ENCODE measurements around the gene TMEM108. TPM values are rescaled to one million over a fixed set of nuclear protein-coding genes. Genes with fewer than 3 reads are reported as not detected.

The TMEM108 gene
- polyA plus RNA-seq, 1 donor from 2014 or later, result 2.1 TPM

GRCh38 chr3:133159498-133160475, 121.6 kb downstream of the TMEM108 start:
- Histone ChIP-seq H3K27me3 (ENCODE audit: insufficient read depth, low read depth, low read length) (no peaks in the 10 kb centered on the region), H3K4me3 (ENCODE audit: low read length) (no peak overlapping the region), H3K9ac (ENCODE audit: low read length) (no peak overlapping the region), H2AFZ (ENCODE audit: low read depth, low read length) (no peak overlapping the region), H3K9me3 (ENCODE audit: low read length) (no peaks in the 10 kb centered on the region), H3K36me3 (ENCODE audit: insufficient read depth, low read length) (no peaks in the 10 kb centered on the region), H4K20me1 (ENCODE audit: insufficient read depth) (no peaks in the 10 kb centered on the region), H3K79me2 (replicated peaks; ENCODE audit: insufficient read depth, low read length) (no peaks in the 10 kb centered on the region), H3K4me2 (ENCODE audit: low read length) (no peak overlapping the region), H3K27ac (ENCODE audit: low read length) (no peak overlapping the region), H3K9me2 (ENCODE audit: insufficient read depth, low read length) (no peaks in the 10 kb centered on the region), H3F3A (ENCODE audit: insufficient read depth, low read length, poor library complexity, severe bottlenecking) (no peaks in the 10 kb centered on the region)
- TF ChIP-seq MXI1 (conservative IDR thresholded peaks at IDR 0.05; ENCODE audit: poor library complexity, severe bottlenecking) (no peak), RAD21 (conservative IDR thresholded peaks at IDR 0.05) (no peak), POLR2AphosphoS5 (IDR thresholded peaks at IDR 0.05) (no peak), TAF1 (IDR thresholded peaks at IDR 0.05; ENCODE audit: low read depth) (no peak), EP300 (conservative IDR thresholded peaks at IDR 0.05; ENCODE audit: poor library complexity, severe bottlenecking) (no peak), CTCF (IDR thresholded peaks at IDR 0.05; ENCODE audit: poor library complexity, severe bottlenecking) (no peak), EZH2 (IDR thresholded peaks at IDR 0.05; ENCODE audit: borderline replicate concordance, insufficient read depth, low read length, poor library complexity, severe bottlenecking) (no peak), REST (IDR thresholded peaks at IDR 0.05; ENCODE audit: borderline replicate concordance) (no peak), SMC3 (conservative IDR thresholded peaks at IDR 0.05; ENCODE audit: poor library complexity) (no peak)

- H3K79me2 ChIP-seq (replicated peaks; ENCODE audit: insufficient read depth, low read length), result no peaks in the 10 kb centered on the region
- H3K27ac ChIP-seq (ENCODE audit: low read length), result no peak overlapping the region
- H3K9me3 ChIP-seq (ENCODE audit: low read length), result no peaks in the 10 kb centered on the region
- H3K27me3 ChIP-seq (ENCODE audit: insufficient read depth, low read depth, low read length), result no peaks in the 10 kb centered on the region
- no peak overlapping the region for H3K4me3 ChIP-seq (ENCODE audit: low read length)
- no peak overlapping the region for H3K9ac ChIP-seq (ENCODE audit: low read length)
- no peaks in the 10 kb centered on the region for H3K9me2 ChIP-seq (ENCODE audit: insufficient read depth, low read length)
- H3K36me3 ChIP-seq (ENCODE audit: insufficient read depth, low read length), result no peaks in the 10 kb centered on the region
- no peak overlapping the region for H2AFZ ChIP-seq (ENCODE audit: low read depth, low read length)
- no peaks in the 10 kb centered on the region for H3F3A ChIP-seq (ENCODE audit: insufficient read depth, low read length, poor library complexity, severe bottlenecking)
- no peak overlapping the region for H3K4me2 ChIP-seq (ENCODE audit: low read length)
- TF ChIP-seq EZH2 (IDR thresholded peaks at IDR 0.05; ENCODE audit: borderline replicate concordance, insufficient read depth, low read length, poor library complexity, severe bottlenecking), result no peak
- TF ChIP-seq EP300 (conservative IDR thresholded peaks at IDR 0.05; ENCODE audit: poor library complexity, severe bottlenecking), result no peak
- no peak for TF ChIP-seq POLR2AphosphoS5 (IDR thresholded peaks at IDR 0.05)
- TF ChIP-seq RAD21 (conservative IDR thresholded peaks at IDR 0.05), result no peak
- no peaks in the 10 kb centered on the region for H4K20me1 ChIP-seq (ENCODE audit: insufficient read depth)
Measured at GRCh38 chr3:133161656-133162055, 123.5 kb downstream of the TMEM108 start.

All from neural cell (in vitro differentiated cells).